Measurements from ENCODE around the gene CXADR. TPM values are rescaled to one million over a fixed set of nuclear protein-coding genes. Genes with fewer than 3 reads are reported as not detected.
"Not testable (repeated sequence)": the region's sequence is repeated elsewhere in the genome, so short reads cannot be mapped to it uniquely, and the experiment has no call there.

The CXADR gene
- total and polyA plus RNA-seq, 8 donors, result 20.2 to 28.6 (median 25.8) TPM

DNA sequence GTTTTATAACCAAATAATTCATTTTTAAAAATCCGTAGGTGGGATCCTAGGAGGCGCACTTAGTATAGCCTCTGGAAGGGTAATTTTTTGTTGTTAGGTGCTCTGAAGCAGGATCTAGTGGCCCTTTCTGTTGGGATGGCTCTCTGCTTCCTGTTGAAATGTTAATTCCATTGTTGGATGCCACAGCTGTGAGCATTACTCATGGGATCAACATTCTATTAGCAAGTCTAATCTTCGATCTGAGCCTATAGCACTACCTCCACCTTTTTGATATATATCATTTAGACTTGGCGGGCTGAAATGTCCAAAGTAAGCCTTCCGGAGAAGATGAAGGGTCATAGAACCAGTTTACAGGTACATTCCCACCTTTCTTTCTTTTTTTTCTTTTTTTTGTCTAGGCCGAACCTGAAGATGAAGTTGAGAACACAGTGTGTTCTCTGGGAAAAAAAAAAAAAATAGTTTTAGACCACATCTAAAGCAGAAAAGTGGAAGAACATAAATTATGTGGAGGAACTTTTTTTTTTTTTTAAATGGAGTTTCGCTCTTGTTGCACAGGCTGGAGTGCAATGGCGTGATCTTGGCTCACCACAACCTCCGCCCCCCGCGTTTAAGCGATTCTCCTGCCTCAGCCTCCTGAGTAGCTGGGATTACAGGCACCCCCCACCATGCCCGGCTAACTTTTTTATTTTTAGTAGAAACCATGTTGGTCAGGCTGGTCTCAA lies 1.4 kb downstream of the CXADR start:
- H3K9me3 ChIP-seq, result no peaks in the 10 kb centered on the region
- no peaks in the 10 kb centered on the region for H3K36me3 ChIP-seq
- intact Hi-C loops (cut with DNase I), result no loop called here
- DNase-seq (no peak), ATAC-seq (no peak)
- peak overlapping the region; percentile 49 to 56 for H3K4me3 ChIP-seq
- H3K27ac ChIP-seq, result peak overlapping the region; percentile 78 to 84
- H3K4me1 ChIP-seq, result peaks cover 6 to 20% of the 10 kb centered on the region in 2 donors
- peaks cover 22 to 68% of the 10 kb centered on the region in 2 donors for H3K27me3 ChIP-seq
- TF ChIP-seq, protein P1, sequence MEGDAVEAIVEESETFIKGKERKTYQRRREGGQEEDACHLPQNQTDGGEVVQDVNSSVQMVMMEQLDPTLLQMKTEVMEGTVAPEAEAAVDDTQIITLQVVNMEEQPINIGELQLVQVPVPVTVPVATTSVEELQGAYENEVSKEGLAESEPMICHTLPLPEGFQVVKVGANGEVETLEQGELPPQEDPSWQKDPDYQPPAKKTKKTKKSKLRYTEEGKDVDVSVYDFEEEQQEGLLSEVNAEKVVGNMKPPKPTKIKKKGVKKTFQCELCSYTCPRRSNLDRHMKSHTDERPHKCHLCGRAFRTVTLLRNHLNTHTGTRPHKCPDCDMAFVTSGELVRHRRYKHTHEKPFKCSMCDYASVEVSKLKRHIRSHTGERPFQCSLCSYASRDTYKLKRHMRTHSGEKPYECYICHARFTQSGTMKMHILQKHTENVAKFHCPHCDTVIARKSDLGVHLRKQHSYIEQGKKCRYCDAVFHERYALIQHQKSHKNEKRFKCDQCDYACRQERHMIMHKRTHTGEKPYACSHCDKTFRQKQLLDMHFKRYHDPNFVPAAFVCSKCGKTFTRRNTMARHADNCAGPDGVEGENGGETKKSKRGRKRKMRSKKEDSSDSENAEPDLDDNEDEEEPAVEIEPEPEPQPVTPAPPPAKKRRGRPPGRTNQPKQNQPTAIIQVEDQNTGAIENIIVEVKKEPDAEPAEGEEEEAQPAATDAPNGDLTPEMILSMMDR (IDR thresholded peaks at IDR 0.05), result no peak

GRCh38 chr21:17517008-17517407 lies 4.2 kb downstream of the CXADR start:
- DNase-seq; H3K36me3 ChIP-seq; intact Hi-C loops (cut with DNase I); H3K9me3 ChIP-seq; H3K27ac ChIP-seq; H3K4me3 ChIP-seq; ATAC-seq: not testable (repeated sequence)
- H3K27me3 ChIP-seq, result peaks cover 14 to 44% of the 10 kb centered on the region in 2 donors
- H3K4me1 ChIP-seq, result peaks cover 6 to 20% of the 10 kb centered on the region in 2 donors

DNA sequence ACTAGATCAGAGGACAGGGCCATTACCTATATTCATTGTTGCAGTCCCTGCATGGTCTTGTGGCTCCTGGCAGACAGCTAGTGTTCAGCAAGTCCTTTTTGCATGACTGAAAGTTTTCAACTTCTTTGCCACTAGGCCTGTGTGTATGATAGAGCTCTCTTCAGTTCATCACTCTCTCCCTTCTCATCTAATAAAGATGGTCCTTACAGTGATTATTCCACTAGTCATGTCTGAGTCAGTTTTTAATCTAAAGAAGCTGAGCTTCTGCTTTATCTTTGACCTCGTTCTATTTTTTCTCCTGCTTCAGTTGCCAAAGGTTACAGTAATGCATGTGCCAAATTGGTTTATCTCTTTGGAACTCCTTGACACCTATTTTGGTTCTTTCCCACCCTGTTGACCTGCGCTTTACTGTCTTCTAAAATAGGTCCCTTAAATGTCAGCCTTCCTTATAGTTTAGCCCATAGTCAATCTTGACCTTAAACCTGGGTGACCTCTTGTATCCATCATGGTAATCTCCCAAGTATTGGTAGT lies 6.4 kb downstream of the CXADR start:
- Histone ChIP-seq H3K27ac (no peak overlapping the region), H3K4me3 (no peak overlapping the region), H3K27me3 (peaks cover 0 to 21% of the 10 kb centered on the region in 2 donors), H3K4me1 (peaks cover 0 to under 1% of the 10 kb centered on the region in 2 donors), H3K9me3 (no peaks in the 10 kb centered on the region), H3K36me3 (no peaks in the 10 kb centered on the region)
- TF ChIP-seq, protein P1 (IDR thresholded peaks at IDR 0.05), result no peak
- intact Hi-C loops (cut with DNase I), result no loop called here
- ATAC-seq, result no peak
- DNase-seq, result no peak

DNA sequence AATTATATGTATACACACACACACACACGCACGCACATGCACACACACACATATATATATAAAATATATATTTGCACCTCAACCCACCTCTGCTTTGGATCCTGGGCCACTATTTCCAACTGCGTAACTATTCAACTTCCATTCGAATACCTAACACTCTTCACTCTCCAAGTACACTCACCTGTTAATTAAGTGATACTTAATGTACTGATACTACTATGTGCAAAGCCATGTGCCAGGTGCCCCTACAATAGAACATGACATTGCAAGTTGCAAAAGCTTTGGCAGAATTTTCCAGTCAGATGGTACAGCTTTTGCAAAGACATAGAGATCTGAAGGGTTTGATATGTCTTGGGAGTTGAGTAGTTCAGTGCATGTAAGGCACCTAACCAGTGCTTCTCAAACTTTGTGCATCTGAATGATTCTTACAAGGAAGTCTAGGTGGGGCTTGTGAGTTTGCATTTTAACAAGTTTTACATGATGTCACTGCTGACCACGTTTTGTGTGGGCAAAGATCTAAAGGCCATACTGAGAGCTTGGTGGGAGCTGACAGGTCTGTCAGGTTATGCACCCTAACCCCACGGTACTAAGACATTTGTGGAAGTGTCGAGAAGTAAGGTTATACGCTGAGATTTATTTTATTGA lies 7.2 kb downstream of the CXADR start:
- no peak overlapping the region for H3K27ac ChIP-seq
- H3K9me3 ChIP-seq, result no peaks in the 10 kb centered on the region
- no peaks in the 10 kb centered on the region for H3K36me3 ChIP-seq
- no peak for DNase-seq
- peaks cover 0 to 13% of the 10 kb centered on the region in 2 donors for H3K27me3 ChIP-seq
- H3K4me1 ChIP-seq, result no peaks in the 10 kb centered on the region
- intact Hi-C loops (cut with DNase I), result no loop called here
- TF ChIP-seq, protein P1 (IDR thresholded peaks at IDR 0.05), result no peak
- no peak overlapping the region for H3K4me3 ChIP-seq
- peak; percentile 68 for ATAC-seq

DNA sequence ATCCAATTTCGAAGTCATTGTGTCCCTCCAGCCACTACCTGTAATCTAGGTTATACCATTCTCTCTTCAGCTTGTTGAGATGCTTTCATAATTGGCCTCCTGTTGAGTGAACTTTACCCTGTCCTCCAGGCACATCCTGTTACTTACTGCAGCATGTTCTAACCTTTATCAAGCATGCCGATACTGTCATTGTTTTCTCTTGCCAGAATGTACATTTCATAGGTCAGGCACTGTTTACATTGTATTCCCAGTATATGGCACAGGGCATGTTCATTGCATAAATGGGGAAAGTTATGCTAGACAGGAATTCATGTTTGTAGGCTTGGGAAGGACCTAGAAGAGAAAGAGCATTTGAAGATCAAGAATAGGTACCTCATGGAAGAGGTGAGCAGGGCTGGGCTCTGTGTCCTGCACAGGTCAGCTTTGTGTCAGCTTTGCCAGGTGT lies 10.2 kb downstream of the CXADR start:
- no peak for ATAC-seq
- TF ChIP-seq, protein P1 (IDR thresholded peaks at IDR 0.05), result no peak
- intact Hi-C loops (cut with DNase I), result no loop called here
- no peaks in the 10 kb centered on the region for H3K9me3 ChIP-seq
- H3K27me3 ChIP-seq, result no peaks in the 10 kb centered on the region
- no peak overlapping the region for H3K27ac ChIP-seq
- H3K4me3 ChIP-seq, result no peak overlapping the region
- no peaks in the 10 kb centered on the region for H3K4me1 ChIP-seq
- DNase-seq, result no peak
- no peaks in the 10 kb centered on the region for H3K36me3 ChIP-seq

GRCh38 chr21:17523979-17524494 lies 11.2 kb downstream of the CXADR start:
- H3K36me3 ChIP-seq; H3K27me3 ChIP-seq; H3K9me3 ChIP-seq; H3K27ac ChIP-seq; H3K4me1 ChIP-seq; H3K4me3 ChIP-seq; intact Hi-C loops (cut with DNase I); DNase-seq; ATAC-seq: not testable (repeated sequence)
